H9 (cell line): Measurements from ENCODE around the gene LRRC52. TPM values are rescaled to one million over a fixed set of nuclear protein-coding genes. Genes with fewer than 3 reads are reported as not detected.

ENCODE experiments used
- DNase-seq: peaks from one replicate; pipeline ENCODE4 v3.0.0-alpha.2; 2017
- H2AFZ ChIP-seq: one replicate; pipeline ENCODE4 v1.6.1; 2013; ENCODE audit warnings: mild to moderate bottlenecking, low read length, control low read depth, moderate library complexity
- H2AK5ac ChIP-seq: 2 replicates; pipeline ENCODE4 v1.6.1; 2013; ENCODE audit warnings: low read length, control low read depth, mixed read lengths; ENCODE audit not compliant: insufficient read length
- H2BK120ac ChIP-seq: one replicate; pipeline ENCODE4 v1.6.1; 2013; ENCODE audit warnings: low read depth, mild to moderate bottlenecking, low read length, control low read depth, inconsistent platforms; ENCODE audit not compliant: poor library complexity, severe bottlenecking
- H2BK12ac ChIP-seq: 2 replicates; pipeline ENCODE4 v1.6.1; 2013; ENCODE audit warnings: low read length, control low read depth, mixed read lengths, low read depth; ENCODE audit not compliant: insufficient read length
- H2BK15ac ChIP-seq: 2 replicates; pipeline ENCODE4 v1.6.1; 2013; ENCODE audit warnings: low read depth, low read length, control low read depth
- H2BK20ac ChIP-seq: one replicate; pipeline ENCODE4 v1.6.1; 2013; ENCODE audit warnings: low read depth, mild to moderate bottlenecking, low read length, control low read depth, inconsistent platforms; ENCODE audit not compliant: poor library complexity, severe bottlenecking
- H2BK5ac ChIP-seq: 2 replicates; pipeline ENCODE4 v1.6.1; 2013; ENCODE audit warnings: low read length, control low read depth, mixed read lengths; ENCODE audit not compliant: insufficient read length
- H3K14ac ChIP-seq: 2 replicates; pipeline ENCODE4 v1.6.1; 2013; ENCODE audit warnings: low read length, control low read depth; ENCODE audit not compliant: insufficient read depth
- H3K18ac ChIP-seq: 2 replicates; pipeline ENCODE4 v1.6.1; 2013; ENCODE audit warnings: low read depth, mild to moderate bottlenecking, mixed read lengths, low read length, control low read depth; ENCODE audit not compliant: insufficient read length
- H3K23ac ChIP-seq: 2 replicates; pipeline ENCODE4 v1.6.1; 2013; ENCODE audit warnings: low read length, control low read depth, mixed read lengths, low read depth; ENCODE audit not compliant: insufficient read length
- H3K23me2 ChIP-seq: 2 replicates; pipeline ENCODE4 v1.6.1; 2013; ENCODE audit warnings: low read depth, mild to moderate bottlenecking, mixed read lengths, low read length, control low read depth; ENCODE audit not compliant: insufficient read length, poor library complexity, severe bottlenecking
- H3K27ac ChIP-seq: 2 replicates; pipeline ENCODE4 v1.5.1; 2013; ENCODE audit warnings: low read length, control low read depth, mixed read lengths, low read depth; ENCODE audit not compliant: insufficient read length
- H3K27me3 ChIP-seq: 2 replicates; pipeline ENCODE4 v1.6.1; 2013; ENCODE audit warnings: low read length, control low read depth, inconsistent platforms; ENCODE audit not compliant: insufficient read depth
- H3K4ac ChIP-seq: 2 replicates; pipeline ENCODE4 v1.6.1; 2013; ENCODE audit warnings: low read depth, mild to moderate bottlenecking, control low read depth, inconsistent platforms, low read length, moderate library complexity
- H3K4me1 ChIP-seq: 2 replicates; pipeline ENCODE4 v1.6.1; 2013; ENCODE audit warnings: low read length, control low read depth, inconsistent platforms; ENCODE audit not compliant: insufficient read depth
- H3K4me2 ChIP-seq: 2 replicates; pipeline ENCODE4 v1.6.1; 2013; ENCODE audit warnings: low read length, control low read depth, mixed read lengths; ENCODE audit not compliant: insufficient read length, insufficient read depth
- H3K56ac ChIP-seq: 2 replicates; pipeline ENCODE4 v1.6.1; 2013; ENCODE audit warnings: low read depth, mild to moderate bottlenecking, mixed read lengths, low read length, control low read depth; ENCODE audit not compliant: insufficient read length
- H3K79me1 ChIP-seq: 2 replicates; pipeline ENCODE4 v1.6.1; 2013; ENCODE audit warnings: low read depth, mild to moderate bottlenecking, moderate library complexity, low read length, control low read depth, inconsistent platforms; ENCODE audit not compliant: insufficient read depth, poor library complexity, severe bottlenecking
- H3K79me2 ChIP-seq: 2 replicates; pipeline ENCODE4 v1.6.1; 2013; ENCODE audit warnings: low read length, control low read depth, inconsistent platforms; ENCODE audit not compliant: insufficient read depth
- H3K9ac ChIP-seq: 2 replicates; pipeline ENCODE4 v1.6.1; 2013; ENCODE audit warnings: low read length, control low read depth, mixed read lengths; ENCODE audit not compliant: insufficient read length; ENCODE audit errors: extremely low read depth
- H3K9me3 ChIP-seq: one replicate; pipeline ENCODE4 v1.6.1; 2013; ENCODE audit warnings: low read depth, low read length, inconsistent platforms; ENCODE audit not compliant: control insufficient read depth
- H3T11ph ChIP-seq: one replicate; pipeline ENCODE4 v1.6.1; 2013; ENCODE audit warnings: mild to moderate bottlenecking, low read length, control low read depth, inconsistent platforms
- H4K20me1 ChIP-seq: one replicate; pipeline ENCODE4 v1.6.1; 2013; ENCODE audit not compliant: control insufficient read depth, insufficient read length, insufficient read depth
- H4K5ac ChIP-seq: 2 replicates; pipeline ENCODE4 v1.6.1; 2013; ENCODE audit warnings: low read depth, mild to moderate bottlenecking, mixed read lengths, low read length, control low read depth; ENCODE audit not compliant: insufficient read length
- H4K8ac ChIP-seq: replicated peaks from 2 replicates; pipeline ENCODE4 v1.6.1; 2013; ENCODE audit warnings: low read length, control low read depth, mixed read lengths, low read depth; ENCODE audit not compliant: insufficient read length
- H4K91ac ChIP-seq: 2 replicates; pipeline ENCODE4 v1.6.1; 2013; ENCODE audit warnings: low read depth, mild to moderate bottlenecking, moderate library complexity, mixed read lengths, low read length, control low read depth; ENCODE audit not compliant: insufficient read length
- H3K27ac Mint-ChIP-seq, 3 experiments: 2 replicates in 2 of 3; 3 replicates in 1 of 3; pipeline ENCODE4 v1.8.0; 2020 to 2021; ENCODE audit warnings: mixed read lengths in 3 of 3, mild to moderate bottlenecking in 1 of 3, moderate library complexity in 1 of 3
- H3K27me3 Mint-ChIP-seq: 2 replicates; pipeline ENCODE4 v1.8.0; 2021; ENCODE audit warnings: low read depth, mild to moderate bottlenecking, moderate library complexity, mixed read lengths
- H3K36me3 Mint-ChIP-seq, 3 experiments: 2 replicates in 2 of 3; 3 replicates in 1 of 3; pipeline ENCODE4 v1.8.0; 2020 to 2021; ENCODE audit warnings: low read depth in 3 of 3, mixed read lengths in 3 of 3; ENCODE audit not compliant: insufficient read depth in 1 of 3
- H3K4me1 Mint-ChIP-seq, 2 experiments: 2 replicates each; pipeline ENCODE4 v1.8.0; 2020; ENCODE audit warnings: mixed read lengths in 2 of 2
- H3K4me3 Mint-ChIP-seq, 2 experiments: 2 replicates in 1 of 2; 3 replicates in 1 of 2; pipeline ENCODE4 v1.8.0; 2020 to 2021; ENCODE audit warnings: mild to moderate bottlenecking in 2 of 2, mixed read lengths in 2 of 2, moderate library complexity in 1 of 2
- H3K9me3 Mint-ChIP-seq, 2 experiments: 2 replicates in 1 of 2; 3 replicates in 1 of 2; pipeline ENCODE4 v1.8.0; 2020; ENCODE audit warnings: mild to moderate bottlenecking in 2 of 2, mixed read lengths in 2 of 2, moderate library complexity in 1 of 2
- WGBS: extraction: QIAGEN DNeasy Blood & Tissue Kit; methylation state at CpG from one replicate; pipeline ENCODE4 v1.1.7; 2013; ENCODE audit warnings: missing lambda C conversion rate, low lambda C conversion rate, mixed read lengths; ENCODE audit not compliant: insufficient read length; ENCODE audit errors: extremely low coverage; 5-methylcytosine and 5-hydroxymethylcytosine counted together
- total RNA-seq: library from RNA; stranded (reverse); gene quantifications from 2 replicates; pipeline ENCODE4 v1.2.1, GENCODE V29; 2021
- TF ChIP-seq, protein P1 (sequence below): fragments of 200-600 bp; sonication (generic); conservative IDR thresholded peaks from 3 replicates; pipeline ENCODE4 v1.8.0; 2021; ENCODE audit warnings: antibody characterized with exemption, mild to moderate bottlenecking

The LRRC52 gene
- total RNA-seq, 1 experiment from 2014 or later = not detected

DNA sequence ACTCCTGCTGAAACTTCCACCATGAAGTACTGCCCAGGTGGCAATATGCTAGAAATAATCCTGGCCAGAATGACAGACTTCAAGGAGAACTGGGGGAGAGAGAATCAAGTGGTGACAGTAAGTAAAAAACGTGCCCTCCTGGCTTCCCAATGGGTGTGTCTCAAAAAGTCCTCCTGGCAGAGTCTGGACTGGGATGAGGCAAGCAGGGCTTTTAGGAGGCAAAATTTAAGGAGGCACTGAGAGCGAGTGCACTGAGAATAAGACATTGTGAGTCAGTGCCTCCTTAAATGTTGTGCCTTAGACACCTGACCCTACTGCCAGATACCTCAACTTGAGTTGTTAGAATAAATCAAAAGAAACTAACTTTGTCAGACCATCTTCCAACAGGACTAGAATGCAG is 2.2 kb downstream of the LRRC52 start:
- TF ChIP-seq, protein P1, sequence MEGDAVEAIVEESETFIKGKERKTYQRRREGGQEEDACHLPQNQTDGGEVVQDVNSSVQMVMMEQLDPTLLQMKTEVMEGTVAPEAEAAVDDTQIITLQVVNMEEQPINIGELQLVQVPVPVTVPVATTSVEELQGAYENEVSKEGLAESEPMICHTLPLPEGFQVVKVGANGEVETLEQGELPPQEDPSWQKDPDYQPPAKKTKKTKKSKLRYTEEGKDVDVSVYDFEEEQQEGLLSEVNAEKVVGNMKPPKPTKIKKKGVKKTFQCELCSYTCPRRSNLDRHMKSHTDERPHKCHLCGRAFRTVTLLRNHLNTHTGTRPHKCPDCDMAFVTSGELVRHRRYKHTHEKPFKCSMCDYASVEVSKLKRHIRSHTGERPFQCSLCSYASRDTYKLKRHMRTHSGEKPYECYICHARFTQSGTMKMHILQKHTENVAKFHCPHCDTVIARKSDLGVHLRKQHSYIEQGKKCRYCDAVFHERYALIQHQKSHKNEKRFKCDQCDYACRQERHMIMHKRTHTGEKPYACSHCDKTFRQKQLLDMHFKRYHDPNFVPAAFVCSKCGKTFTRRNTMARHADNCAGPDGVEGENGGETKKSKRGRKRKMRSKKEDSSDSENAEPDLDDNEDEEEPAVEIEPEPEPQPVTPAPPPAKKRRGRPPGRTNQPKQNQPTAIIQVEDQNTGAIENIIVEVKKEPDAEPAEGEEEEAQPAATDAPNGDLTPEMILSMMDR = no peak
- H3K18ac ChIP-seq = no peak overlapping the region
- no peak overlapping the region for H2AK5ac ChIP-seq
- no peak overlapping the region for H4K8ac ChIP-seq
- no peak overlapping the region for H3K27ac Mint-ChIP-seq
- H3T11ph ChIP-seq = no peak overlapping the region
- H3K4me1 Mint-ChIP-seq = peaks cover 21 to 24% of the 10 kb centered on the region in 2 experiments
- no peaks in the 10 kb centered on the region for H3K79me2 ChIP-seq
- H2AFZ ChIP-seq = no peak overlapping the region
- no peak overlapping the region for H4K5ac ChIP-seq
- H3K79me1 ChIP-seq = no peaks in the 10 kb centered on the region
- H2BK20ac ChIP-seq = no peak overlapping the region
- no peak for DNase-seq
- H2BK15ac ChIP-seq = no peak overlapping the region
- no peak overlapping the region for H2BK5ac ChIP-seq
- no peaks in the 10 kb centered on the region for H3K23me2 ChIP-seq
- H3K36me3 Mint-ChIP-seq = no peaks in the 10 kb centered on the region
- no peak overlapping the region for H3K4ac ChIP-seq
- H3K4me2 ChIP-seq = no peak overlapping the region
- H3K4me3 Mint-ChIP-seq = no peak overlapping the region
- H3K23ac ChIP-seq = no peak overlapping the region
- H3K9ac ChIP-seq = no peak overlapping the region
- WGBS = no CpG with 5 or more reads among the region's 2 CpGs
- H4K91ac ChIP-seq = no peak overlapping the region
- H4K20me1 ChIP-seq = no peaks in the 10 kb centered on the region
- no peaks in the 10 kb centered on the region for H3K9me3 Mint-ChIP-seq
- no peak overlapping the region for H2BK120ac ChIP-seq
- H3K14ac ChIP-seq = no peak overlapping the region
- no peak overlapping the region for H3K56ac ChIP-seq
- no peak overlapping the region for H2BK12ac ChIP-seq
- H3K27me3 Mint-ChIP-seq = peaks cover 29% of the 10 kb centered on the region
- 0 out of 2 replicates have a peak, but pooled peaks cover 2% of the 10 kb centered on the region for H3K4me1 ChIP-seq
- no peaks in the 10 kb centered on the region for H3K9me3 ChIP-seq
- no peaks in the 10 kb centered on the region; the same call in 1 of the 2 replicates for H3K27me3 ChIP-seq
- no peak overlapping the region for H3K27ac ChIP-seq
